RWPE1 (cell line): ENCODE results near the gene CRABP2.

Experiments
- CTCF ChIA-PET: fragments of 350-600 bp; sonication (Branson Sonifier 250); formaldehyde crosslinking; extraction: SDS; loops from one replicate; lab custom pipeline; 2021; lab: Yijun Ruan, JAX
- POLR2A ChIA-PET: fragments of 400-600 bp; formaldehyde crosslinking; extraction: SDS; loops from one replicate; lab custom pipeline; 2020; ENCODE audit warnings: antibody characterized with exemption; ENCODE audit not compliant: low non-redundant PET; lab: Yijun Ruan, JAX
- DNase-seq: peaks from one replicate; pipeline ENCODE4 v3.0.0; 2012; ENCODE audit warnings: low spot score
- H3K27ac ChIP-seq: fragments of 450-650 bp; 2 replicates; pipeline ENCODE4 v1.5.1; 2017
- CTCF ChIP-seq: fragments of 450-650 bp; conservative IDR thresholded peaks from 2 replicates; pipeline ENCODE4 v1.5.1; 2017; ENCODE audit warnings: low read depth, mild to moderate bottlenecking

CRABP2 gene

GRCh38 chr1:156666862-156667609 is 38.3 kb downstream of the CRABP2 start:
- ChIA-PET CTCF (interaction anchor here (0.9 kb wide), 1 partner anchor 11 kb away, joined by 3 read pairs; no protein-coding TSS in a partner anchor), POLR2A (no interaction called here)
- no peak for TF ChIP-seq CTCF
- no peak overlapping the region for H3K27ac ChIP-seq
- DNase-seq = no peak

GRCh38 chr1:156665539-156665938 is 39.8 kb downstream of the CRABP2 start:
- ChIA-PET CTCF (interaction anchor here (0.6 kb wide), 2 partner anchors 76 to 191 kb away, joined by 3 to 4 read pairs; no protein-coding TSS in a partner anchor), POLR2A (no interaction called here)
- TF ChIP-seq CTCF = no peak
- H3K27ac ChIP-seq = no peak overlapping the region
- no peak for DNase-seq

GRCh38 chr1:156664767-156665411 is 40.5 kb downstream of the CRABP2 start:
- H3K27ac ChIP-seq = peak overlapping the region; percentile 7; the same call in 1 of the 2 replicates
- POLR2A ChIA-PET = no interaction called here
- CTCF ChIA-PET = interaction anchor here (0.5 to 1.2 kb wide), 4 partner anchors 24 to 726 kb away, joined by 3 to 4 read pairs (median 4); no protein-coding TSS in a partner anchor
- DNase-seq = no peak
- TF ChIP-seq CTCF = no peak

GRCh38 chr1:156664046-156664766 is 41.2 kb downstream of the CRABP2 start:
- no peak for DNase-seq
- H3K27ac ChIP-seq = peak overlapping the region; percentile 7; the same call in 1 of the 2 replicates
- POLR2A ChIA-PET = no interaction called here
- TF ChIP-seq CTCF = no peak
- CTCF ChIA-PET = interaction anchor here (0.5 to 1.2 kb wide), 3 partner anchors 25 to 725 kb away, joined by 3 to 4 read pairs (median 3); no protein-coding TSS in a partner anchor

GRCh38 chr1:156663178-156663577 is 42.2 kb downstream of the CRABP2 start:
- ChIA-PET POLR2A (no interaction called here), CTCF (no interaction called here)
- TF ChIP-seq CTCF = no peak
- no peak for DNase-seq
- H3K27ac ChIP-seq = peak overlapping the region; percentile 89

GRCh38 chr1:156662800-156663055 is 42.7 kb downstream of the CRABP2 start:
- CTCF ChIA-PET = interaction anchor here (0.7 kb wide), 1 partner anchor 73 kb away, joined by 4 read pairs; no protein-coding TSS in a partner anchor
- POLR2A ChIA-PET = no interaction called here

More at GRCh38 chr1:156662800-156663055, 42.7 kb downstream of the CRABP2 start:
- no peak for DNase-seq
- TF ChIP-seq CTCF = no peak
- H3K27ac ChIP-seq = peak overlapping the region; percentile 89
